ENCODE results near the gene TMUB1.

TMUB1 gene

DNA sequence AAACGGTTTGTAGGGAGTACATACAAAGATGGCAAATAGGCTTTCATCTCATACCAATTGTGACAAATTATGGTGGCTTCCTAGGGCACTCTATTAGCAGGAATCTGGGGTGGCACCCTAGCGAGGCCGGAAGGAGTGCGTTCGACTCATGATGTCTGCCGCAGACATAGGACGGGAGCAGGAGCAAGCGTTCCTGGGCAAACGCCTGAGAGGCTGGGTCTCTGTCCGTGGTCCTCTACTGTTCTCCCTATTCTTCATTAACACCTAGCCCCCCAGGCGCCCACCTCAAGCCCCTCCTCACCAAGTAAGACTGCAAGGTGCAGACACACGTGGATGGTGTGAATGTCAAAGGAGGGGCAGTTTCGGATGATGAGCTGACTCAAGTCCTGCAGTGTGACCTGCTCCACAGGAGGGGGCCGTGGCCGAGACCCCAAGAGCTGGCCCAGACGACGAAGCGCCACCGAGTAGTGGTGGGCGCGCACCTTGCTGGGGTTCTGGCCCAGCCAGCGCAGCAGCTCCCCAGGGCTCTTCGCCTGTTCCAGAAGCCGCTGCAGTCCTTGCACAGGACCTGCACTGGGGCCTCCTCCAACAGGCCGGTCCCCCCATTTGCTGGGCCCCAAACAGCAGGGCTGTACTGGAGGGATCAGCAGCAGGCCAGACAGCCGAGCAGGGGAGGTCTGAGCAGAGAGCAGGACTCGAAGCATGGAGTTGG is 3.9 kb downstream of the TMUB1 start:
- TF ChIP-seq, protein P1, sequence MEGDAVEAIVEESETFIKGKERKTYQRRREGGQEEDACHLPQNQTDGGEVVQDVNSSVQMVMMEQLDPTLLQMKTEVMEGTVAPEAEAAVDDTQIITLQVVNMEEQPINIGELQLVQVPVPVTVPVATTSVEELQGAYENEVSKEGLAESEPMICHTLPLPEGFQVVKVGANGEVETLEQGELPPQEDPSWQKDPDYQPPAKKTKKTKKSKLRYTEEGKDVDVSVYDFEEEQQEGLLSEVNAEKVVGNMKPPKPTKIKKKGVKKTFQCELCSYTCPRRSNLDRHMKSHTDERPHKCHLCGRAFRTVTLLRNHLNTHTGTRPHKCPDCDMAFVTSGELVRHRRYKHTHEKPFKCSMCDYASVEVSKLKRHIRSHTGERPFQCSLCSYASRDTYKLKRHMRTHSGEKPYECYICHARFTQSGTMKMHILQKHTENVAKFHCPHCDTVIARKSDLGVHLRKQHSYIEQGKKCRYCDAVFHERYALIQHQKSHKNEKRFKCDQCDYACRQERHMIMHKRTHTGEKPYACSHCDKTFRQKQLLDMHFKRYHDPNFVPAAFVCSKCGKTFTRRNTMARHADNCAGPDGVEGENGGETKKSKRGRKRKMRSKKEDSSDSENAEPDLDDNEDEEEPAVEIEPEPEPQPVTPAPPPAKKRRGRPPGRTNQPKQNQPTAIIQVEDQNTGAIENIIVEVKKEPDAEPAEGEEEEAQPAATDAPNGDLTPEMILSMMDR (IDR thresholded peaks at IDR 0.05; ENCODE audit: low read length, missing control alignments), result no peak
- H3K4me3 ChIP-seq (replicated peaks; ENCODE audit: low read depth, low read length), result peak overlapping the region; percentile 81
- DNase-seq (ENCODE audit: low read depth), result no peak

DNA sequence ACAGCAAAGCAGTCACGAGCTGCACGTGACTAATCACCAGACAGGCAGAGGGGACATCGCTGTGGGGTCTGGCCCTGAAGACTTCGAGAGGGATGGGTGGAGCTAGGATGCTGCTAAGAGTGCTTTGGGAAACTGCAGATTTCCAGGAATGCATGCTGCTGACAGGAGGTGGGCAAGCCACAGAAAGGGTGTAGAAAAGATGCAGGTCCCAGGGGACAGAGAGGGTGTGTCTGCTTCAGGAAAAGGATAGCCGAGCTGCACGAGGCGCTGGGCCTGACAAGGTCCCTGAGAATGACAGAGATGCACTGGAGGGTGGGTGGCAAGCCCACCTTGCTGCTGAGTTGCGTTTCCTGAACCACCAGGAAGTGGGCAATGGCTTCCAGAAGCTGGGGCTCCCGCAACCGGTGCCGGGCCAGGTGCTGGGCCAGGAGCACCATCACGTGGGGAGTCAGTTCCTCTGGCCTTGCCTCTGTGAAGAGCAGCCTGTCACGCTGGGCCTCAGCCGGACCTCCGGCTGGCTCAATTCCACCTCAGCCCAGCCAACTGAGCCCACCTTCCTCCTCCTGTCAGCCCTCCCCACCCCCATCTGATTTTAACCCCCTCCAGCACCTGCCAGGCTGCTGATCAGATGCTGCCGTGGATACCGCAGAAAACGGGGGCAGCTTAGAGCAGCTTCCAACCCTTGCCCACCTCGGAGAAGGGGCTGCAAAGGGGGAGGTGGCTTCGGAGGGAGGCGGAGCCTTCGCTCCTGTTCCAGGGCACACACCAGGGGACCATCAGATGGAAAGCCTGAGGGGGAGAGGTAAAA is 4.9 kb downstream of the TMUB1 start:
- H3K4me3 ChIP-seq (replicated peaks; ENCODE audit: low read depth, low read length), result no peak overlapping the region
- no peak for DNase-seq (ENCODE audit: low read depth)
- TF ChIP-seq, protein P1 (IDR thresholded peaks at IDR 0.05; ENCODE audit: low read length, missing control alignments), result no peak

GRCh38 chr7:151077705-151078232 is 5.5 kb downstream of the TMUB1 start:
- no peak overlapping the region for H3K4me3 ChIP-seq (replicated peaks; ENCODE audit: low read depth, low read length)
- TF ChIP-seq, protein P1 (IDR thresholded peaks at IDR 0.05; ENCODE audit: low read length, missing control alignments), result no peak
- no peak for DNase-seq (ENCODE audit: low read depth)

DNA sequence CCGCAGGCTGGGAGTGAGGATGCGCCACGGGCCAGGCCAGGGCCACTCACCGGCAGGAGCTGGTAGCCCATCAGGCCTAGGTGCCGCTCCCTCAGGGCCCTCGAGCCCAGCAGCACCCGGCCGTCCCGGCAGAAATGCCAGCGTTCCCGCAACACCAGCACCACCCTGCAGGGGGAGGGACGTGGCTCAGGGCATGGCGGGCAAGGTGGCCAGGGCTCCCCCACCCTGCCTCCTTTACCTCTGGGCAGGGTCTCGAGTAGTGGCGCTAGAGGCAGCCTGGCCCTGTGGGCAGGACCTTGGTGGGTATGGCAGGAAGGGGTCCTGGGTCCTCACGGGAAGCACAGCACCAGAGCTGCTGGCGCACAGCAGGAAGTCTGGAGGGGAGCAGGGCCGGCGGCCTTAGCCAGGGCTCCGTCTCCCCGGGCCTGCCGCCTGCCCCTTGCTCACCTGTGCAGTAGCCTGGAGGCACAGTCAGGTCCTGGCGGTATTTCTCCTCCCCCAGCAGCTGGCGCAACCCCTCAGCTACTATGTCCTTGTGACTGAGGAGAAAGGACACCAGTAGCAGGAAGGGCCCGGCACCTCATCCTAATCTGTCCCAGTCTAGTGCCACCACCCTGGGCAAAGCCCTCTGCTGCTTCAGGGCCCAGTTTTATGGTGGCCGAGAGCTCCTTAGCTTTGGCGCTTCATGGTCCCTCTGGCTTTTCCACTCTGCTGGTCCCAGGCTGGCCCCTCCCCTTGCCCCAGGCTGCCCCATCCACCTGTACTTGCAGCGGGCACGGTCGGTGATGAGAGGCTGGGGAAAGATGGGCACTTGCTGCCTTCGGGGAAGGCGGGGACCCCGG is 6.2 kb downstream of the TMUB1 start:
- no peak for DNase-seq (ENCODE audit: low read depth)
- no peak overlapping the region for H3K4me3 ChIP-seq (replicated peaks; ENCODE audit: low read depth, low read length)
- TF ChIP-seq, protein P1 (IDR thresholded peaks at IDR 0.05; ENCODE audit: low read length, missing control alignments), result peak; percentile 33

DNA sequence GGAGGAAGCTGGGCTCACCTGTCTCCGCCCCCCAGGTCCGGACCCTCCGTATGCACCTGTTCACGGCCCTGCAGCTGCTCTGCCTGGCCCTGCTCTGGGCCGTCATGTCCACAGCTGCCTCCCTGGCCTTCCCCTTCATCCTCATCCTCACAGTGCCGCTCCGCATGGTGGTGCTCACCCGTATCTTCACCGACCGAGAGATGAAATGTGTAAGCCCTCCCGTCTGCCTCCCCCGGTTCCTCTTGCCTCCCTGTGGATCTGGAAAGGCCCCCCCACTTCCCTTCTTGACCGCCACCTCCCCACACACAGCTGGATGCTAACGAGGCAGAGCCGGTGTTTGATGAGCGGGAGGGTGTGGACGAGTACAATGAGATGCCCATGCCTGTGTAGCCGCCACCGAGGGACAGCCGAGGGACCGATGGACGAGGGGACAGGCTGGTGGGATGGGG is 7.3 kb downstream of the TMUB1 start:
- H3K4me3 ChIP-seq (replicated peaks; ENCODE audit: low read depth, low read length), result no peak overlapping the region
- TF ChIP-seq, protein P1 (IDR thresholded peaks at IDR 0.05; ENCODE audit: low read length, missing control alignments), result no peak
- no peak for DNase-seq (ENCODE audit: low read depth)

- no peak for DNase-seq (ENCODE audit: low read depth)
Measured at GRCh38 chr7:151075662-151075971, 7.7 kb downstream of the TMUB1 start.

More at GRCh38 chr7:151075662-151075971, 7.7 kb downstream of the TMUB1 start:
- H3K4me3 ChIP-seq (replicated peaks; ENCODE audit: low read depth, low read length), result no peak overlapping the region
- TF ChIP-seq, protein P1 (IDR thresholded peaks at IDR 0.05; ENCODE audit: low read length, missing control alignments), result no peak
